H1 (cell line): ENCODE measurements around the gene CCL28.

Source experiments
- GTF2F1 ChIP-seq: IDR thresholded peaks from 2 replicates; pipeline ENCODE4 v1.6.1; 2012; ENCODE audit warnings: low read depth, low read length, improper control_type of control experiment, borderline replicate concordance
- POLR2A ChIP-seq, 2 experiments: IDR thresholded peaks; 1 replicate in 1 of 2; 2 replicates in 1 of 2; pipeline ENCODE4 v1.6.1; 2011; ENCODE audit warnings: low read depth in 2 of 2, low read length in 2 of 2, mild to moderate bottlenecking in 2 of 2; ENCODE audit errors: control extremely low read depth in 1 of 2
- POLR2AphosphoS5 ChIP-seq: IDR thresholded peaks from 2 replicates; pipeline ENCODE4 v1.6.1; 2011; ENCODE audit warnings: low read depth, low read length
- TF ChIP-seq, protein P1 (sequence below), 3 experiments: IDR thresholded peaks; 1 replicate in 2 of 3; 2 replicates in 1 of 3; pipeline versions ENCODE4 v1.5.1 to v1.6.1; 2011; ENCODE audit warnings: low read length in 3 of 3, mild to moderate bottlenecking in 3 of 3, inconsistent platforms in 2 of 3, low read depth in 1 of 3, moderate library complexity in 1 of 3; ENCODE audit not compliant: insufficient read depth in 1 of 3; ENCODE audit errors: control extremely low read depth in 1 of 3

- no peak for TF ChIP-seq POLR2AphosphoS5
- TF ChIP-seq, protein P1, sequence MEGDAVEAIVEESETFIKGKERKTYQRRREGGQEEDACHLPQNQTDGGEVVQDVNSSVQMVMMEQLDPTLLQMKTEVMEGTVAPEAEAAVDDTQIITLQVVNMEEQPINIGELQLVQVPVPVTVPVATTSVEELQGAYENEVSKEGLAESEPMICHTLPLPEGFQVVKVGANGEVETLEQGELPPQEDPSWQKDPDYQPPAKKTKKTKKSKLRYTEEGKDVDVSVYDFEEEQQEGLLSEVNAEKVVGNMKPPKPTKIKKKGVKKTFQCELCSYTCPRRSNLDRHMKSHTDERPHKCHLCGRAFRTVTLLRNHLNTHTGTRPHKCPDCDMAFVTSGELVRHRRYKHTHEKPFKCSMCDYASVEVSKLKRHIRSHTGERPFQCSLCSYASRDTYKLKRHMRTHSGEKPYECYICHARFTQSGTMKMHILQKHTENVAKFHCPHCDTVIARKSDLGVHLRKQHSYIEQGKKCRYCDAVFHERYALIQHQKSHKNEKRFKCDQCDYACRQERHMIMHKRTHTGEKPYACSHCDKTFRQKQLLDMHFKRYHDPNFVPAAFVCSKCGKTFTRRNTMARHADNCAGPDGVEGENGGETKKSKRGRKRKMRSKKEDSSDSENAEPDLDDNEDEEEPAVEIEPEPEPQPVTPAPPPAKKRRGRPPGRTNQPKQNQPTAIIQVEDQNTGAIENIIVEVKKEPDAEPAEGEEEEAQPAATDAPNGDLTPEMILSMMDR (IDR thresholded peaks at IDR 0.05; ENCODE audit: control extremely low read depth in 1 of 3, insufficient read depth in 1 of 3, low read depth in 1 of 3, low read length in 3 of 3) = no peak
- no peak for TF ChIP-seq GTF2F1
- TF ChIP-seq POLR2A (IDR thresholded peaks at IDR 0.05; ENCODE audit: control extremely low read depth in 1 of 2, low read depth in 2 of 2, low read length in 2 of 2) = no peak
Observed at GRCh38 chr5:43338862-43339261, 73.3 kb downstream of the CCL28 start.
